Prostate gland (tissue), 2 donors: ENCODE measurements around the gene TCAP.

Source experiments
- CTCF ChIP-seq, 4 experiments: fragments of 200-600 bp in 2 of 4; fragments of 450-650 bp in 2 of 4; sonication (generic) in 2 of 4; IDR thresholded peaks; 1 replicate in 3 of 4; 2 replicates in 1 of 4; pipeline ENCODE4 v1.5.1; 2016 to 2019; ENCODE audit warnings: antibody characterized with exemption in 4 of 4, mild to moderate bottlenecking in 2 of 4, moderate library complexity in 2 of 4
- POLR2A ChIP-seq: fragments of 450-650 bp; IDR thresholded peaks from one replicate; pipeline ENCODE4 v1.6.1; 2016; ENCODE audit warnings: antibody characterized with exemption, mild to moderate bottlenecking
- POLR2AphosphoS5 ChIP-seq: sonication (generic); formaldehyde crosslinking; IDR thresholded peaks from one replicate; pipeline ENCODE4 v1.6.1; 2017; ENCODE audit warnings: antibody characterized with exemption

DNA sequence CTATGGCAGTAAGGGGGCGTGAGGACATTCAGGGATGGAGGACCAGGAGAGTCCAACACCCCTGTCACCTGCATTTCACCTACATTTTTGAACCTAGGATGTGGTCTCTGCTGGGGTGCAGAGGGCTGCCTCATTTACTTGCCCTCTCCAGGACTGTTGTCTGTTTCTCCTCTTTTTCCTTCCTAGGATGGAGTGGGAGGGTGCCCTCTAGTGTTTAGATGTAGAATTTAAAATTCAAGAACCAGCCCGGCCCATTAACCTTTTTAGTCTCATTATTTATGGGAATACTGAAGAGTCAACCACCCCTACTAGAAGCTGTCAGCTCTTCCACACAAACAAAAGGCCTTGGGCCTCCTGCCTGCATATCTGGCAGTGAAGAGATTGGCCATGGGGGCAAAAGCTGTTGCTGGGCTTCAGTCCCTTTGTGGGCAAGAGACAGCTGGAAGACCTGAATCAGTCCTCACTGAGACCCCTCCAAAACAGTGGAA, 30.7 kb upstream of the TCAP start:
- TF ChIP-seq CTCF (IDR thresholded peaks at IDR 0.05) = peak; percentile 39 to 77 (median 68)
- TF ChIP-seq POLR2A = no peak
- no peak for TF ChIP-seq POLR2AphosphoS5
